ENCODE data around the gene OPHN1. TPM values are rescaled to one million over a fixed set of nuclear protein-coding genes. Genes with fewer than 3 reads are reported as not detected.
"Not testable (repeated sequence)": the region's sequence is repeated elsewhere in the genome, so short reads cannot be mapped to it uniquely, and the experiment has no call there.

OPHN1 gene
- total RNA-seq, 1 donor from 2014 or later: 7.8 TPM

GRCh38 chrX:68343551-68343950, 89.7 kb downstream of the OPHN1 start:
- Mint-ChIP-seq H3K9me3 (ENCODE audit: unreplicated experiment) (no peaks in the 10 kb centered on the region), H3K36me3 (ENCODE audit: unreplicated experiment) (no peaks in the 10 kb centered on the region), H3K27me3 (ENCODE audit: unreplicated experiment) (no peaks in the 10 kb centered on the region), H3K4me3 (ENCODE audit: unreplicated experiment) (no peak overlapping the region), H3K4me1 (ENCODE audit: low read depth, unreplicated experiment) (no peaks in the 10 kb centered on the region), H3K27ac (ENCODE audit: unreplicated experiment) (no peak overlapping the region)
- no peak for TF ChIP-seq CTCF (IDR thresholded peaks at IDR 0.05; ENCODE audit: partially characterized antibody, unreplicated experiment)
- no peak for DNase-seq

GRCh38 chrX:68332201-68332731, 101.0 kb downstream of the OPHN1 start:
- TF ChIP-seq CTCF (IDR thresholded peaks at IDR 0.05; ENCODE audit: partially characterized antibody, unreplicated experiment): no peak
- DNase-seq: no peak
- H3K27me3 Mint-ChIP-seq (ENCODE audit: unreplicated experiment): no peaks in the 10 kb centered on the region

GRCh38 chrX:68326841-68327240, 106.5 kb downstream of the OPHN1 start:
- H3K9me3 Mint-ChIP-seq (ENCODE audit: unreplicated experiment); DNase-seq; H3K27me3 Mint-ChIP-seq (ENCODE audit: unreplicated experiment); H3K4me3 Mint-ChIP-seq (ENCODE audit: unreplicated experiment); H3K36me3 Mint-ChIP-seq (ENCODE audit: unreplicated experiment); H3K27ac Mint-ChIP-seq (ENCODE audit: unreplicated experiment); H3K4me1 Mint-ChIP-seq (ENCODE audit: low read depth, unreplicated experiment): not testable (repeated sequence)

More at GRCh38 chrX:68332201-68332731, 101.0 kb downstream of the OPHN1 start:
- Mint-ChIP-seq H3K36me3 (ENCODE audit: unreplicated experiment) (no peaks in the 10 kb centered on the region), H3K27ac (ENCODE audit: unreplicated experiment) (no peak overlapping the region), H3K4me1 (ENCODE audit: low read depth, unreplicated experiment) (no peaks in the 10 kb centered on the region), H3K4me3 (ENCODE audit: unreplicated experiment) (no peak overlapping the region), H3K9me3 (ENCODE audit: unreplicated experiment) (no peaks in the 10 kb centered on the region)

- Mint-ChIP-seq H3K4me3 (ENCODE audit: unreplicated experiment) (no peak overlapping the region), H3K27ac (ENCODE audit: unreplicated experiment) (no peak overlapping the region), H3K4me1 (ENCODE audit: low read depth, unreplicated experiment) (no peaks in the 10 kb centered on the region), H3K36me3 (ENCODE audit: unreplicated experiment) (no peaks in the 10 kb centered on the region), H3K27me3 (ENCODE audit: unreplicated experiment) (no peaks in the 10 kb centered on the region), H3K9me3 (ENCODE audit: unreplicated experiment) (no peaks in the 10 kb centered on the region)
- no peak for DNase-seq
- TF ChIP-seq CTCF (IDR thresholded peaks at IDR 0.05; ENCODE audit: partially characterized antibody, unreplicated experiment): no peak
These were observed 125.5 kb downstream of the OPHN1 start for GRCh38 chrX:68307769-68308168.

GRCh38 chrX:68304602-68305001, 128.7 kb downstream of the OPHN1 start:
- no peak overlapping the region for H3K27ac Mint-ChIP-seq (ENCODE audit: unreplicated experiment)
- DNase-seq: no peak
- H3K4me1 Mint-ChIP-seq (ENCODE audit: low read depth, unreplicated experiment): no peaks in the 10 kb centered on the region
- TF ChIP-seq CTCF (IDR thresholded peaks at IDR 0.05; ENCODE audit: partially characterized antibody, unreplicated experiment): no peak
- no peak overlapping the region for H3K4me3 Mint-ChIP-seq (ENCODE audit: unreplicated experiment)
- H3K36me3 Mint-ChIP-seq (ENCODE audit: unreplicated experiment): no peaks in the 10 kb centered on the region
- no peaks in the 10 kb centered on the region for H3K27me3 Mint-ChIP-seq (ENCODE audit: unreplicated experiment)
- H3K9me3 Mint-ChIP-seq (ENCODE audit: unreplicated experiment): no peaks in the 10 kb centered on the region
